HG03103 (cell line): ENCODE measurements around the gene KIDINS220.
A peak's percentile ranks its signal among the peaks of the same experiment; 100 is the strongest.

Experiments
- ATAC-seq: cut with Tn5 transposase; IDR thresholded peaks from one replicate; pipeline ENCODE4 v1.9.1; 2021; ENCODE audit warnings: low read depth; ENCODE audit not compliant: unreplicated experiment

KIDINS220 gene

DNA sequence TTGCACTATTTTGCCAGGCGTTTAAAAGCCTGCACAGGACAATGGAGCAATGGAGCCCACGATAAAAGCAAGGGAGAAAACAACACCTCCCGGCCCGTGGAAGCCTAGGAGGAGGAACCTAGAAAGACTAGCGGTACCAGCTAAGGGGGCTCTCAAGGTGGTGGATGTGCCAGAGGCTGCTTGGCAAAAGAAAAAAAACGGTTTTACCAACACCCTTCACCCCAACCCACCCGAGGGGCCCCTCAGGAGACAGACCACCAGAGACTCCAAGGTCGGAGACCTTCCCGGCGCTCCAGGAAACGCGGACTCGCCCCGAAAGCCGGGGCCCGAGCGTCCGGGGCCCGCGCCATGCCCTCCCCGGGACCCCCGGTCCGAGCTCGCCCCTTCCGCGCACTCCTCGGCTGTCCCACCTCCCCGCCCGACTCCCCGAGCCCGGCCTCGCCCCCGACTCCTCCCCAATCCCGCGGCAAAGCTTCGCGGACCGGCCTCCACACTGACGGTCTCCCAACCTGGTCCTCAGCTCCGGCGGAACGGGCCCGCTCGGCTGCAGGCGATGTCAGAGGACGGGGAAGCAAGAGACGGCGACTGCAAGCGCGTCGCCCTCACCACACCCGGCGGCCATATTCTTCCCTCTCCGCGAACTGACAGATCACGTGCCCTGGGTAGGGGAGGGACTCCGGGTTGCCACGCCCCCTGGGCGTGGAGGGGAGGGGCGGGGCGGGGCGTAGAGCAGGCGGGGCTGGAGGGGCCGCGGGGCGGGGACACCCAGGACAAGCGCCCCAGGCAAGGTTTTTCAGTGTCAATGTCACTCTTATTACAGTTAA, at the start of gene KIDINS220:
KIDINS220 (minus strand) TSS at position 643 of the 824 bp plus-strand sequence. CDS start 10,520 bp downstream, outside the sequence.
- peak; percentile 90 for ATAC-seq

DNA sequence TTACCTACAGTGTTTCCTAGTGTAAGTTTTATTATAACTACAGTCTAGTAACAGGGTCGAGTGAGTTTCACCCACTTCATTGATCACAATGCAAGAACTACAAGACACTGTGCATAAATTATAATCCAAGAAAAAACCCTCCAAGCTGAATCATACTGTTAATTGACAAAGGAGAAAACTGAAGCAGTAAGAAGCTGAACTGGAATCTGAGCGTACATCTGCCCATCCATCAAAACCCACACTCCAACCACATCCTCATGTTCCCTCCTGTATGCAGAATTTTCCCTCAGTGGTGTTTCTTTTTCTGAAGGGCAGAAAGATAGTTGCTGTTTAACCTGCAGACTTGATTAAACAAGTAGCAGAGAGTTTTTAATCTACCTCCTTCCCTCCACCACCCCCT, 49.5 kb upstream of the KIDINS220 start:
- ATAC-seq, result no peak

DNA sequence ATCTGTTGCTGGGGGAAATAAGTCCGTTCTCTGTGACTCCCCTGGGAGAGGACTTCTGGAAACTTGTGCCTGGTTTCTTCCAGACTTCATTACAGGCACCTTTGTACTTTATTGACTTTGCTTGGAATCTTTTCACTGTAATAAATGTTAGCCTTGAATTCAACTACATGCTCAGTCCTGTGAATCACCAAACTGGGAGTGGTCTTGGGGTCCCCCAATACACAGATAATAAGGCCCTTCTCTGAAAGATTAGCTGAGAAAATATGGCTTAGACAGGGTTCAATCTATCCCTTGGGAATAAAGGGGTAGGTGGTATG, 48.7 kb upstream of the KIDINS220 start:
- ATAC-seq, result no peak

DNA sequence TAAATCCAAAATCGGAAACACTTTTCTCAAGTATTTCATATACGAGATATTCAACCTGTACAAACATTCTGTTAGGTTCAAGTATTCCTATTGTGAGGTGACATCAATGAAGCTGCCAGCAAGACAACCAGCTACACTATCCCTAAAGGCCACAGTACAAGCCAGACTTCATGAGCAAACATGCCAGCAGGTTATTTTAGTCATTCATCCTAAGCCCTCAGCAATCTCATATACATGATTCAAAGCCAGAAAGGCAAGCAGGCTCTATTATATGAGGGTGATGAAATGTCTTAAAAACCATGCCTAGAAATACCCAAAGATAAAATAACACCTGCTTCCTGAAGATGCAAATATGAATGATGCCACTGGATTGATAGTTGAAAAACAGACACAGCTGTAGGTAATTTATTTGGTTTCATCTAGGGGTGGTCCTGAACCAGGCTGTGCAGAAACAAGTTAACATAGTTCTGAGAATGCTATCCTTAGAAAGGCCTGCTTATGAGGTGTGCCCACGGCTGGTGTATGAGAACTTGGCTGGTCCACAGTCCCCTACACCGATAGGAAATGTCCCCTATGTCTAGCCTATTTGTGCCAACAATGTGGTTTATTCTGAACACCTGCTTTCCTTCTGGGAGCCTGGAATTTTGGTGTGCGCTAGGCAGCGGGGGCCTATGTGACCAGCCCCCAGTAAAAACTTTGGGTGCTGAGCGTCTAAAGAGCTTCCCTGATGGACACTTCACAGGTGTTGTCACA, 48.2 kb upstream of the KIDINS220 start:
- ATAC-seq, result no peak

DNA sequence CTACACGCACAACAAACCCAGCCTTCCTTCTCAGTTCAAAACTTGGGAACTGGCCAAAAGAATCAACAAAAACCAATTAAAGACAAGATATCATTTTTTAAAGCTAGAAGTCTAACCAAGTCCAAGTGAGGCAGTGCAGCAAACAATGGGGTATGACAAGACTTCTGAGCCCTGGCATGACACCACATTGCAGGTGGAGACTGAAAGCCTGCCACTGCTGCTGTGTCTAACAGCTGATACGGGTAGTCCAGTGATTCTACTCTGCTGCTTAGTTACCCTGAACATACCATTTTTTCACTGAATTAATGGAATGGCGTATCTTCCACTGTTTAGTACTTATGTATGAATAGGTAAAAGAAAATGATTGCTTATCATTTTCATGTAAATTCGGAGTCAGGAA, 47.4 kb upstream of the KIDINS220 start:
- ATAC-seq, result no peak

DNA sequence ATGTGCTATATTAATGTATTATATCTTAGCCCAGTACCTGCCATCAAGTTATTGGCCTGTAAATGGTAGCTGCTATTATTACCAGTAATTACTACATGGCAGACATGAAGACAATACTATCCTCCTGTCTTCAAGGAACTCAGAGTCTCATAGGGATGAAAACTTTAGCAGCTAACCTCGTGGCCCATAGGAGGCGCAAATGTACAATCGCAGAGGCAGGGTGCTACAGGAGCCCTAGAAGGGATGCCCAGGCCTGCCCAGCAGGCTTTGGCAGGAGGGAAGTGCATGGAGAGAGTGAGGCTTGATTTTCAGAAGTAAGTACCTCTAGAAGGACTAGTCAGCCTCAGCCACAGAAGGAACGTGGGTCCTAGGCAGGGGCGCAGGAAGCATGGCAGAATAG, 44.7 kb upstream of the KIDINS220 start:
- ATAC-seq, result no peak

DNA sequence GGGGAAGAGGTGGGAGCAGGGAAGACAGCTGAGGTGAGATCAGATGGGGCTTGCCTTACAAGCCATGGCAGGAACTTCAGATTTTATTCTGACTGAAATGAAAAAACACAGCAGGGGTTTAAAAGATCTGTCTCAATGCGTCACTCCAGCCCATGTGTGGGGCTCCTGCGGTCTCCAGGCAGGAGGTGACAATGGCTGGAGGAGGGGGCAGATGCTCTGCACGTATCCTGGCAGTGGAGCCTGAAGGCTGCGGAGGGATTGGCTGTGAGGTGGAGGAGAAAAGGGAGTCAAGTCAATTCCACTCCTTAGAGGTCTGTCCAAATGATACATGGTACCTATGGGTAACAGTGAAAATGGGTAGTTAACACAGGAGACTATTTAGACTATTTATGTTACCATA, 40.5 kb upstream of the KIDINS220 start:
- ATAC-seq, result no peak

DNA sequence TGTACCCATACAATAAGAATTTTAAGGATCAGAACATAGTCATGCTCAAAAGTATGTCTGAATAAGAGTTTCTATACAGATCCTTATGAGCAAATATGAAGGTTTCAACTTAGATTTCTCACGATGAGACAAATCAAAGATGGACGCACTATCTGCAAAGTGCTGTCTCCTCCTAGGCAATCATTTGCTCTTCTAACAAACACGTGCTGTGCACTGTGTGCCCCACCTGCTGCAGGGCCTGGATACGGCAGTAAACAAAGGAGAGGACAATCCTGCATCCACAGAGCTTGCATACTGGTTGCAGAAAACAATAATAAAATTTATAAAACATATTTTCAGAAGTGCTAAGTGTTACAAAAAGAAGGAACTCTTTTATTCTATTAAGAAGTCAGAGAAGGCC, 39.9 kb upstream of the KIDINS220 start:
- no peak for ATAC-seq

DNA sequence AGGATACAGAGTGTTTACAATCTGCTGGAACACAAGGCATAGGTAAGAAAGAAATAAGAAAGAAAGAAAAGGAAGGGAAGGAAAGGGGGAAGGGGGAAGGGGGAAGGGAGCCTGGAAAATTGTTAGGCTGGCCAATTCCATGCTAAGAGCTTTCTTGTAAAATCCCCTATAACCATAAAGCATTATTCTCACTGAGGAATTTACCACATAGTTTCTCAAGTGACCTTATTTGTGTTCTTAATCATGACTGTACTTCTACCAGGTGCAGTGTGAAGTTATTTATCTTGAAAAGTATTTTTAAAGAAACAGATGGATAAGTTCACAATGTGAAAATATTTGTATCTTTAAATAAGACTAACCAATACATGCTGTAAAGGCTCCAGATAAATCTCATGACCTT, 39.2 kb upstream of the KIDINS220 start:
- ATAC-seq, result no peak

DNA sequence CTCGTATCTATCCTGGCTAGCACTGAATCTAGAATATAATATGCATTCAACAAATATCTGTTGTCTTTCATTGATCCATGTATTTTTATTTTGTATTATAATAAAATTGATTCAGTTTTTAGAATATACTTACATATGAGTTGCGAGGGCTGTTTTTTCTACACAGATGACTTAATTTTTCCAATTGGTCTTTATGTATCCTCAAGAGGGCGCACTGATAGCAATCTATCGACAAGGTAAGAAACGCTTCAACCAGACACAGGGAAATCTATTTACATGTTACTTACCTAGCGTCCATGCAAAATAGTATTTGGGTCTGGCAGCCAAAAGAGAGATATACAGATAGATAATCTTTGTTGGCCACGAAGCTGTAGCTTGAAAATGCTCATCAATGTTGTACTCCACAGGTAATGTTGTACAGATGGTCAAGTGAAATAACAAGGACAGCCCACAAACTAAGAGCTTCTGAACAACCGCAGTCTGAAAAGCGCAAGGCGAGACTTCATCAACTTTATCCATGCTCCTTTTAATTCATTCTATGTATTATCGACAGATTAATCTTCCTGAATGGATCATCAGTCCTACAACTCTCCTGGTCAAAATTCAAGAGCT, 35.5 kb upstream of the KIDINS220 start:
- no peak for ATAC-seq

DNA sequence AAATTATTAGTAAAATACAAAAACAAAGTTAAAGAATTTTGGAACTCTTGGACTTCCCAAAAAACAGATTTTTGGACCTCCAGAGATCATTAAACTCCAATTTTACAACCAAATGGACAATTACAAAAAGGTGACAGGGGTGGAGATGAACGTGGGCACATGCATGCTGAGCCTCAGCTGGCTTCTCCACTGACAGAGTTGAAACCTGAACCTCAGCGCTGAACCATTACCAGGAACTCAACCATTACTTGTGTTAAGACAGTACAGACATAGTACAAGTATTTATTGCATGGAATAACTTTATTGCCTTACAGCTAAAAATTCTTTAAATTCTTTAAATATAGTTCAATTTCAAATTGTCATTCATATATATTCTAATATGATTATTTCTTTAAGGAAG, 33.0 kb upstream of the KIDINS220 start:
- no peak for ATAC-seq

DNA sequence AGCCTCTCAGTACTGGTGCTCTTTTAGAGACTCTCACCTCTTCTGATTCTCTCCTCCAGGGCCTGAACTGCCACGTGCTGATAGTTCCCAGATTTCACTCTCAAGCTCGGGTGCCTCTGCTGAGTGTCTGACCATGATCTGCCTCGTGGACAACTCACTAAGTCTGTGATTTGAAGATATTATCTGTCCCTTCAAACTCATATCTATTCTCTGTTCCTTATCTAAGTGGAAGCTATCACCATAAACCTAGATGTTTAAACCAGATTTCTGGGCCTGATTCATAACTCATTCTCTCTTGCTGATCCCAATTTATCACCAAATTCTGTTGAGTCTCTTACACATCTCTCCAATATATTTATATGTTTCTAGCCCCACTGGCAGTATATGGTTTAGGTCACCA, 29.9 kb upstream of the KIDINS220 start:
- no peak for ATAC-seq

DNA sequence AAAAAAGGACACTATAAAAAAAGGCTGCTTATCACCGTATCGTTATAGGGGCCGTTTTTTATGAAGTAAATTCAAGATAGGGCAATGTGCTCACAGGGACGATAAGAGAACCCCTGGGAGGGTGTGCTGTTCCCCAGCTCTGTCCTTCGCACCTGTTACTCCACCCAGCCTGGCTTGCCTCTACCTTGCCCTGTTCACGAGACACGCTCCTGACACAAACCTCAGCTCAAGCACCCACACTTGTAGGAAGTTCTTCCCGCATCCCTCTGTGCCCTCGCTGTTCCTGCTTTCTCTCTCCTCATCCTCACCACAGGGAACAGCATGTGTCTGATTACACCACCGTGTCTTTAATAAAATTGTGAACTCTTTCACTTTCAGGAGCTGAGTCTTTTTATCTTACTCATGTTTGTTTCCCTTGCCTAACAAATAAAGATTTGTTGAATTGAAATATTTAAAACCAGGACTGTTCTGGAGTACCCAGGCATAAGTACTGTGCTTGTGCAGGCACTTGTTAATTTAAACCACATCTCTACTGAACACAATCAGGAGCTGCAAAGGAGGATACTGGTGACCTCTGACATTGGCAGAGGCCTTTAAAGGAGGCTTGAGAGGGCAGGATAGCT, 26.0 kb upstream of the KIDINS220 start:
- no peak for ATAC-seq

DNA sequence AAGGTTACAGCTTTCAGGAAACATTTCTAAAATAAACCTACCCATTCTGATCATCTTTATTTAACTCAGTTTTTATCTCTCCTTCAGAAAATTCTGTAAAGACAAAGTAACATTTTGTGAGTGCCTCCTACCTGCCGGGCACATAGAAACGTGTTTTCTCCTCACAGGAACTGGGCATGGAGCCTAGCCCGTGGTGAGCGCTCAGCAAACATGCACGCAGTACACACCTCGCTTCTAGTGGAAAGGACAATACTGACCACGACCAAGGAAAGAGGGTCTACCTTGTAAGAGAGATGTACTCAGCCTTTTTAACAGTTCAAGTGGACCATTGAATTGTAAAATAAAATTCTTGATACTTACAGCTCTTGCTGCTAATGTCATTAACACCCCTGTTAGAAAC, 24.8 kb upstream of the KIDINS220 start:
- ATAC-seq, result no peak

DNA sequence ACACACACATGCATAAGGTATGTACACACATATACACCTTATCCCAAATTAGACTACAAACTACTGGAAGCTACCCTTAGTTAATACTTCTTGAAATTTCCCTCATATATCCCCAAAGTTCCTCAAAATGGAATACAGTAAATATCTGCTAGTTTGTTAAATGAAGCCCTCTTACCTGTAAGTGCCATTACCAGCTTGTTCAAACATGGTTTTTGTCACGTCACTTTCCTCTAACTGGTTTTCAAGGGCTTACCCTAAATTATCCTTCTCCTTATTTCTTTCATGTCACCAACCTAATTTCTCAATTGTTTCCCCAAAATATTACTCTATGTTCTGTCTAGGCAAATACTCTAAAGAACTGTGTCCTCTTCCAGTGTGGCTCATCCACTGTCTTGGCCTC, 24.4 kb upstream of the KIDINS220 start:
- no peak for ATAC-seq

DNA sequence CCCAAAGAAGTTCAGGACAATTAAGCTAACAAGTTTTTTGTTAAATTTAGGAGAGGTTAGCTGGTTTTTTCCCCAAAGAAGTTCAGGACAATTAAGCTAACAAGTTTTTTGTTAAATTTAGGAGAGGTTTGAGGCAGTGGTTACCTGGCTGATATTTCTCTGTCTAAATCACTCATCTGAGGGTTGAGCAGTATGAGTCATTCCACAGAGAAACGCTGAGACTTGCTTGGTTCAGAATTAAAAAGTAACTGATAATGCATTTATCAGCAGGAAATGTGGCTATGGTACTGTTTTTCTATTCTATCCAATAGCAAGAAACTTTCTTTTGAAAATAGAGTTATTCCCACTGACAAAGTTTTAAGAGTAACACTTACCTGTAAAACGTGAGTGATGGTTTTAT, 22.8 kb upstream of the KIDINS220 start:
- no peak for ATAC-seq

DNA sequence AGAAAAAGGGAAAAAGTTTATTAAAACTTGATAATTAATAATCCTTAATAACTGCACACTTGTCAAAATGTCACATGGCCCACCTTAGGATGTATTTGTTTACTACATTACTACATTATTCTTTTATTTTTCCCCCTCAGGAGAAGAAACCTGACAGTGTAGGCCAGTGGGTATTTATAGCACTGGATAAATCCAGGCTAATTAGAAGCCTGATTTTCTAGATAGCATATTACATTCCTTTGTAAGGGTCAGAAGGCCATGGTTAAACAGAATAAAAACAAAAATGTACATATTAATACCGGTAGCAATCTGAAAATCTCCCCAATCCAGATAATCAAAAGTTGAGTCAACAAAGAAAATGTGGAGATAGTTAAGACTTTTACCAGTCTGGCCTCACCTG, 21.5 kb upstream of the KIDINS220 start:
- no peak for ATAC-seq

DNA sequence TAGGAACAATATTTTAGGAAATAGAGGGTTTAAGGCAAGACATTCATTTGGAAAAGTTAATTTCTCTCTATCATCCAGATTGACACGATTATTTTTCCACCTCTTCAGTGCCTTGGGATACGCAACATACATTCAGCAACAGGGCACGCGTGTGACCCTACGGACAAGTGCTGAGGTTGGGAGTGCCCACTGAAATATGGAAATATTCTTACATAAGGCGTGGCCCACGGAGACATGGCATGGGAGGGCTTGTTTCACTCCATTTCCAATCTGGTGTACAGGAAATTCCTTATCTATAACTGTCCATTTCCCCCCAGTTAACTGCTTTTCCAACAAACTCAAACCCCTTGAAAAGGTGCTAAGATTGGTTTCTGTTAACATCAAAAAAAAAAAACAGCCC, 20.9 kb upstream of the KIDINS220 start:
- ATAC-seq, result no peak

DNA sequence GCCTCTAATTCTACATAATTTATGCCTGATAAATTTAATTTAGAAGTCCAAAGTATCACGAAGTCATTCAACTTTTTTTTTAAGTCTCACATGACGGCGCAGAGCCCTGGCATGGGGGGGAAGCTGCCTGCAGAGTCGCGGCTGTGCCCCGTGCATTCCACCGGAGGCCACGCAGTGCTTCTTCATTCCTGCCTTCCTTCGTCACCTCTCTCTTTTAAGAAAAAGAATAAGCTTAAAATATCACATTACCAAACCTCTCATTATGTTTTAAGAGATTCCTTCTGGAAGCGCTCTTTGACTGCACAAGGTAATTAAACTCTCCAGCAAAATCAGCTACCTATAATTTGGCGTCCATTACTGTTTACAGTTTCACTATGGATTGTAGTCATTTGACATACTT, 20.3 kb upstream of the KIDINS220 start:
- ATAC-seq, result no peak

DNA sequence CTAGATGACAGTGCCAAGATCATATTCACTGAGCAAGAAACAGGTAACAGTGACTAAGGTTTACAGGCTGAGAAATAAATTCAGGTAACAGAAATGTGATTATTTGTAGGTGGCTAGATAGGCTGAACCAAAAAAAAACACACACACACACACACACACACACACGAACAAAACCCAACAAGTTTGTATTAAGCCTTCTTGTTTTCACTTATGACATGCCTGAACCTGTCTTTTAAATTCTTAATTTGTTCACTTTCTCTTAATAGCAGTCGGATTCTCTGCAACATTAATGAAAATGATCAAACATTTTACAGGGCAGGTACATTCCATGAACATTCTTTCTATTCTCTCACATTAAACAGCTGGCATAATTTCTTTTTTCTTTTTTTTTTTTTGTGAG, 18.8 kb upstream of the KIDINS220 start:
- no peak for ATAC-seq

DNA sequence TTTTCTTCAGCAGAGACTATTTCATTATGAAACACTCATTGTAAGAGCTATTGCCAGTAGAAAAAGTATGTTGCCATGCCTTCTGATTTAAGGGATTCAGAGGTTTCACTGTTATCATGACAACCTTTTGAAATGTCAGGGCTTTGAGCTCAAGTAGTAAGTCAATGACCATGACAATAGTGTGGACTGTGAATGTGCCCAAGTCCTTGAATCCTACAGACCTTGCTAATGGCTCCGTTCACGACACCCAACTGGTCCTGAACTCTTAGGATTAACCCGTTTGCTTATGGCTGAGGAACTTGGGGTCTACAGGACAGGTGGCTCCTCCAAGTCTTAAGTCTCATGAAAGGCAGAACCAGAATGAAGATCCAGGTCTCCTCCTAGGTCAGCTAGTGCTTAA, 17.6 kb upstream of the KIDINS220 start:
- ATAC-seq, result no peak
